DND-41 (cell line): ENCODE results near the gene MAN2A2.
A peak's percentile ranks its signal among the peaks of the same experiment; 100 is the strongest.

ENCODE experiments used
- ATAC-seq: fragments of 200-7000 bp; cut with Tn5 transposase; 3 replicates; pipeline ENCODE4 v1.9.1; 2021; ENCODE audit warnings: low read depth; ENCODE audit not compliant: insufficient read depth
- DNase-seq: peaks from one replicate; pipeline ENCODE4 v3.0.0-alpha.2; 2020
- H2AFZ ChIP-seq: 2 replicates; pipeline ENCODE4 v1.6.0; 2012; ENCODE audit warnings: low read depth, low read length
- H3K27ac ChIP-seq: 2 replicates; pipeline ENCODE4 v1.5.1; 2012; ENCODE audit warnings: low read length, inconsistent platforms
- H3K27me3 ChIP-seq: fragments of 200-600 bp; sonication (generic); 2 replicates; pipeline ENCODE4 v1.6.0; 2012; ENCODE audit warnings: low read length, mild to moderate bottlenecking, inconsistent platforms; ENCODE audit not compliant: insufficient read depth, poor library complexity
- H3K36me3 ChIP-seq: 2 replicates; pipeline ENCODE4 v1.5.1; 2012; ENCODE audit warnings: low read length, inconsistent platforms; ENCODE audit not compliant: insufficient read depth
- H3K4me1 ChIP-seq: 2 replicates; pipeline ENCODE4 v1.5.1; 2012; ENCODE audit warnings: mild to moderate bottlenecking, low read length; ENCODE audit not compliant: insufficient read depth
- H3K4me2 ChIP-seq: 2 replicates; pipeline ENCODE4 v1.6.0; 2012; ENCODE audit warnings: mild to moderate bottlenecking, moderate library complexity, low read length, inconsistent platforms; ENCODE audit not compliant: insufficient read depth
- H3K4me3 ChIP-seq, 2 experiments: fragments of 200-600 bp in 1 of 2; shearing (Covaris generic) in 1 of 2; 2 replicates each; pipeline ENCODE4 v1.5.1; 2012 to 2016; ENCODE audit warnings: inconsistent platforms in 2 of 2, low read length in 2 of 2, mild to moderate bottlenecking in 2 of 2, low read depth in 1 of 2, moderate library complexity in 1 of 2
- H3K79me2 ChIP-seq: 2 replicates; pipeline ENCODE4 v1.6.0; 2012; ENCODE audit warnings: low read length, inconsistent platforms; ENCODE audit not compliant: insufficient read depth
- H3K9ac ChIP-seq: 2 replicates; pipeline ENCODE4 v1.6.0; 2012; ENCODE audit warnings: low read depth, mild to moderate bottlenecking, inconsistent platforms, low read length, moderate library complexity
- H3K9me3 ChIP-seq: 2 replicates; pipeline ENCODE4 v1.5.1; 2012; ENCODE audit warnings: low read length, moderate library complexity, mild to moderate bottlenecking, inconsistent platforms; ENCODE audit not compliant: insufficient read depth, severe bottlenecking
- H4K20me1 ChIP-seq: 2 replicates; pipeline ENCODE4 v1.6.0; 2012; ENCODE audit warnings: low read length; ENCODE audit not compliant: insufficient read depth
- EZH2 ChIP-seq: IDR thresholded peaks from 3 replicates; pipeline ENCODE4 v1.6.1; 2012; ENCODE audit warnings: borderline replicate concordance, low read depth, mild to moderate bottlenecking, moderate library complexity, low read length, inconsistent platforms; ENCODE audit not compliant: severe bottlenecking
- TF ChIP-seq, protein P1 (sequence below): IDR thresholded peaks from 2 replicates; pipeline ENCODE4 v1.5.1; 2012; ENCODE audit warnings: borderline replicate concordance, low read length, moderate library complexity, mild to moderate bottlenecking; ENCODE audit not compliant: poor library complexity, severe bottlenecking; ENCODE audit errors: extremely low read depth

Gene MAN2A2

DNA sequence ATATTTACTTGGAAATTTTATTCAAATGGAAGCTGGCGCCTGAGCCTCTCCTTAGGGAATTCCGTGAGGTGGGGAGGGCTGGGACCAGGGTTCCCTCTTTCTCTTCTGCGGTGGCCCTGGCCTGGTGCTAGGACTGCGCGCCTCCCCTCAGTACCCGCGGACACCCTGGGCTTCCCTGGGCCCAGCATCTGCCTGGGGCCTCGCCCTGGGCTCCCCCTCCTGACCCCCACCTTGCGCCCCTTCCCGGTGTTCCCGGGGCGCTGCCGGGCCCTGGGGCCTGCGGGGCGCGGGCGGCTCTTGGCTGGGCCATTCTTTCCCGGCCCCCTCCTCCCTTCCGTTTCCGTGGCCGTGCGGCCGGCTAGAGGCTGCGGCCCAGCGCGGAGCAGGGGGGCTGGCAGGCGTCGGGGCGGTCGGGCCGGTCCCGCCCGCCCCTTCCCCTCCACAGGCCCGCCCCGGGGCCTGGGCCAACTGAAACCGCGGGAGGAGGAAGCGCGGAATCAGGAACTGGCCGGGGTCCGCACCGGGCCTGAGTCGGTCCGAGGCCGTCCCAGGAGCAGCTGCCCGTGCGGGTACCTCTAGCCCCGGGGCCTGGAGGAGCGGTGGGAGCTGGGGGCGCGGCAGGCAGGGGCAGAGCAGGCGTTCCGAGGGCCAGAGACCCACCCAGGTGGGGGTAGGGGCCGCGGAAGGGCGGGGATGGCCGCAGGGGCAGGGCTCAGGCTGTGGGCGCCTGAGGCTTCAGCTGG is 19.0 kb upstream of the MAN2A2 start, which contains the start of gene FES:
FES (plus strand) TSS at position 529 of the 743 bp plus-strand sequence. CDS start 542 bp downstream, outside the sequence.
- DNase-seq (no peak), ATAC-seq (no peak)
- no peak for TF ChIP-seq EZH2
- TF ChIP-seq, protein P1, sequence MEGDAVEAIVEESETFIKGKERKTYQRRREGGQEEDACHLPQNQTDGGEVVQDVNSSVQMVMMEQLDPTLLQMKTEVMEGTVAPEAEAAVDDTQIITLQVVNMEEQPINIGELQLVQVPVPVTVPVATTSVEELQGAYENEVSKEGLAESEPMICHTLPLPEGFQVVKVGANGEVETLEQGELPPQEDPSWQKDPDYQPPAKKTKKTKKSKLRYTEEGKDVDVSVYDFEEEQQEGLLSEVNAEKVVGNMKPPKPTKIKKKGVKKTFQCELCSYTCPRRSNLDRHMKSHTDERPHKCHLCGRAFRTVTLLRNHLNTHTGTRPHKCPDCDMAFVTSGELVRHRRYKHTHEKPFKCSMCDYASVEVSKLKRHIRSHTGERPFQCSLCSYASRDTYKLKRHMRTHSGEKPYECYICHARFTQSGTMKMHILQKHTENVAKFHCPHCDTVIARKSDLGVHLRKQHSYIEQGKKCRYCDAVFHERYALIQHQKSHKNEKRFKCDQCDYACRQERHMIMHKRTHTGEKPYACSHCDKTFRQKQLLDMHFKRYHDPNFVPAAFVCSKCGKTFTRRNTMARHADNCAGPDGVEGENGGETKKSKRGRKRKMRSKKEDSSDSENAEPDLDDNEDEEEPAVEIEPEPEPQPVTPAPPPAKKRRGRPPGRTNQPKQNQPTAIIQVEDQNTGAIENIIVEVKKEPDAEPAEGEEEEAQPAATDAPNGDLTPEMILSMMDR = no peak
- no peak within 1 kb of the TSS for H3K4me3 ChIP-seq
- H2AFZ ChIP-seq = no peak within 1 kb of the TSS
- H3K9me3 ChIP-seq = no peaks in the 10 kb centered on the region
- no peak within 1 kb of the TSS for H3K27ac ChIP-seq
- H4K20me1 ChIP-seq = peaks cover 6% of the 10 kb centered on the region; the same call in 1 of the 2 replicates
- H3K9ac ChIP-seq = no peak within 1 kb of the TSS
- H3K27me3 ChIP-seq = no peaks in the 10 kb centered on the region
- no peaks in the 10 kb centered on the region for H3K79me2 ChIP-seq
- peaks cover 26% of the 10 kb centered on the region for H3K36me3 ChIP-seq
- H3K4me1 ChIP-seq = peaks cover 2% of the 10 kb centered on the region; the same call in 1 of the 2 replicates
- no peak within 1 kb of the TSS for H3K4me2 ChIP-seq

DNA sequence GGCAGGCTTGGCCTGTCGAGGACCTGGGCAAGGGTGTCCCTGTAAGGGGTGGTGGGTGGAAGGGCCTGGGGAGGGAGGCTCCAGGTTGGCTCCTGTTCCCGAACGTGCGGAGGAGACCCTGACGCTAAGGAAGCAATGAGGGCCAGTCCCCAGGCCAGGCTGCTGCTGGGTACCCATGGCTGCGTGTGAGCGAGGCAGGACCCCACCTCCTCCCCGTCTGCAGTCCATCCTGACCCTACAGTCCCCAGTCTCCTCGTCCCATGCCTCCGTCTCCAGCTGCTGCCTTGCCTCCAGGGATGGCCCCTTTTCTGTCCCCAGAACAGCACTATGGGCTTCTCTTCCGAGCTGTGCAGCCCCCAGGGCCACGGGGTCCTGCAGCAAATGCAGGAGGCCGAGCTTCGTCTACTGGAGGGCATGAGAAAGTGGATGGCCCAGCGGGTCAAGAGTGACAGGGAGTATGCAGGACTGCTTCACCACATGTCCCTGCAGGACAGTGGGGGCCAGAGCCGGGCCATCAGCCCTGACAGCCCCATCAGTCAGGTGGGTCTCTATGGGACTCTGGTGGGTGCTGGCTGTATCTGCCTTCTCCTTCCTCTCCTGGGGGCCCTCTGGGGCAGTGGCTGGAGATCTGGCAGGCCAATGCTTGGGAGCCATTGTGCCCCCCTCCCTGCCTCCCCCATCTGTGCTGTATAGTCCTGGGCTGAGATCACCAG is 18.2 kb upstream of the MAN2A2 start:
- ATAC-seq (no peak), DNase-seq (no peak)
- TF ChIP-seq, protein P1 = no peak
- TF ChIP-seq EZH2 = no peak
- Histone ChIP-seq H3K36me3 (peaks cover 19% of the 10 kb centered on the region), H3K4me1 (peaks cover 9% of the 10 kb centered on the region), H4K20me1 (peaks cover 6% of the 10 kb centered on the region; the same call in 1 of the 2 replicates), H3K4me3 (no peak overlapping the region), H3K9ac (no peak overlapping the region), H3K9me3 (no peaks in the 10 kb centered on the region), H3K79me2 (no peaks in the 10 kb centered on the region), H2AFZ (no peak overlapping the region), H3K27me3 (no peaks in the 10 kb centered on the region), H3K27ac (no peak overlapping the region), H3K4me2 (no peak overlapping the region)

DNA sequence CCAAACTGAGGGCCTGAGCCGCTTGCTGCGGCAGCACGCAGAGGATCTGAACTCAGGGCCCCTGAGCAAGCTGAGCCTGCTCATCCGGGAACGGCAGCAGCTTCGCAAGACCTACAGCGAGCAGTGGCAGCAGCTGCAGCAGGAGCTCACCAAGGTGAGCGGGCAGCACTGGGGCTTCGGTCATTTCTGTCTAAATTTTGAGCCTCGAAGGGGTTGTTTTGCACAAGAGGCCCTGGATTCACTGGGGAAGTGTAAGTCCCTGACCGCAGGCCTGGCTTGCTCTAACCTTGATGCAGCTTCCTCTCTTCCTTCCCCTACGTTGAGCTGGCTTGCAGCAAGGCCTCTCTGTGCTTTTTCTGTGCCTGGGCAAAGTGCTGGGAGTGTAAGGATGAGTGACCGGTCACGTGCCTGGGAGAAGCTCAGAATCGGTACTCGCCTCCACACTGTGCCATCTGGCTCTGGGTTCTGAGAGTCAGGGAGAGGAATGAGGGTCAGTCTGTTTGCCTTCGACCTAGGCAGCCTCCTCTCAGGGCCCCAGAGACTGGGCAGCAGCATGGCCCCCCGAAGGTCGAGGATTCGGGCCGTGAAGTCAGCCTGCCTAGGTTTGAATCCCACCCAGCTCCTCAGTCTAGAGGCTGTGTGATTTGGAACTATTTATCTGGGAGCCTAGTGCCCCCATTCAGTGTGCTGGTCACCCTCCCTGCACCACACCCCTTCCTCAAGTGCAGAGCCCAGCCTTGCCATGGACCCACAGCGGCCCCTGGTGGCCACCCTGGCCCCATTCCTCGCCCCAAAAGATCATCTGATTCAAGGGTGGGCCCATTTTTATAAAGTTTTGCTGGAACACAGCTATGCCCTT is 17.4 kb upstream of the MAN2A2 start:
- ATAC-seq = peak; percentile 71
- H3K79me2 ChIP-seq = no peaks in the 10 kb centered on the region
- H3K27me3 ChIP-seq = no peaks in the 10 kb centered on the region
- H2AFZ ChIP-seq = no peak overlapping the region
- TF ChIP-seq, protein P1 = peak; percentile 90
- no peak for TF ChIP-seq EZH2
- H3K4me2 ChIP-seq = no peak overlapping the region
- H3K27ac ChIP-seq = no peak overlapping the region
- peaks cover 6% of the 10 kb centered on the region; the same call in 1 of the 2 replicates for H4K20me1 ChIP-seq
- no peaks in the 10 kb centered on the region for H3K9me3 ChIP-seq
- peak; percentile 74 for DNase-seq
- H3K4me3 ChIP-seq = no peak overlapping the region
- H3K4me1 ChIP-seq = peaks cover 16% of the 10 kb centered on the region
- no peak overlapping the region for H3K9ac ChIP-seq
- peaks cover 11% of the 10 kb centered on the region for H3K36me3 ChIP-seq
